Measurements from ENCODE around the gene PDE6D. TPM values are rescaled to one million over a fixed set of nuclear protein-coding genes. Genes with fewer than 3 reads are reported as not detected.

PDE6D gene
- total RNA-seq, 1 donor = 19.2 TPM

- Histone ChIP-seq H3K4me1 (ENCODE audit: insufficient read depth, low read length) (peaks cover 41% of the 10 kb centered on the region), H3K27ac (ENCODE audit: low read depth, low read length) (peak overlapping the region; percentile 90), H3K36me3 (ENCODE audit: insufficient read depth, low read length) (peaks cover 6% of the 10 kb centered on the region), H3K4me3 (ENCODE audit: insufficient read depth, low read length) (no peak overlapping the region), H4K20me1 (ENCODE audit: insufficient read depth, low read length) (peaks cover 10% of the 10 kb centered on the region), H3K9me3 (ENCODE audit: low read depth, low read length) (no peaks in the 10 kb centered on the region), H2AFZ (ENCODE audit: low read length) (peak overlapping the region; percentile 79), H3K79me2 (ENCODE audit: insufficient read depth, low read length) (peaks cover 7% of the 10 kb centered on the region), H3K27me3 (ENCODE audit: insufficient read depth, low read length) (no peaks in the 10 kb centered on the region), H3K4me2 (ENCODE audit: insufficient read depth, low read length) (peak overlapping the region; percentile 49)
- DNase-seq (ENCODE audit: insufficient read length, low spot score, missing footprints) = peak; percentile 95
- no peak for TF ChIP-seq CTCF (IDR thresholded peaks at IDR 0.05; ENCODE audit: extremely low read depth, low read depth, low read length)
Observed at GRCh38 chr2:231717281-231718171, 63.6 kb downstream of the PDE6D start.

- Histone ChIP-seq H4K20me1 (ENCODE audit: insufficient read depth, low read length) (peaks cover 18% of the 10 kb centered on the region), H3K4me2 (ENCODE audit: insufficient read depth, low read length) (peak overlapping the region; percentile 52), H3K27ac (ENCODE audit: low read depth, low read length) (peak overlapping the region; percentile 90), H3K9me3 (ENCODE audit: low read depth, low read length) (no peaks in the 10 kb centered on the region), H3K27me3 (ENCODE audit: insufficient read depth, low read length) (no peaks in the 10 kb centered on the region), H2AFZ (ENCODE audit: low read length) (peak overlapping the region; percentile 82), H3K4me1 (ENCODE audit: insufficient read depth, low read length) (peaks cover 47% of the 10 kb centered on the region), H3K36me3 (ENCODE audit: insufficient read depth, low read length) (peaks cover 13% of the 10 kb centered on the region), H3K4me3 (ENCODE audit: insufficient read depth, low read length) (peak overlapping the region; percentile 34), H3K79me2 (ENCODE audit: insufficient read depth, low read length) (peaks cover 14% of the 10 kb centered on the region)
- DNase-seq (ENCODE audit: insufficient read length, low spot score, missing footprints) = peak; percentile 90
- TF ChIP-seq CTCF (IDR thresholded peaks at IDR 0.05; ENCODE audit: extremely low read depth, low read depth, low read length) = no peak
Observed at GRCh38 chr2:231716666-231717280, 64.3 kb downstream of the PDE6D start.

- H3K9me3 ChIP-seq (ENCODE audit: low read depth, low read length) = no peaks in the 10 kb centered on the region
- H3K4me2 ChIP-seq (ENCODE audit: insufficient read depth, low read length) = peak overlapping the region; percentile 52
- H4K20me1 ChIP-seq (ENCODE audit: insufficient read depth, low read length) = peaks cover 24% of the 10 kb centered on the region
- peak overlapping the region; percentile 90 for H3K27ac ChIP-seq (ENCODE audit: low read depth, low read length)
- DNase-seq (ENCODE audit: insufficient read length, low spot score, missing footprints) = peak; percentile 88
- peak overlapping the region; percentile 82 for H2AFZ ChIP-seq (ENCODE audit: low read length)
- peaks cover 53% of the 10 kb centered on the region for H3K4me1 ChIP-seq (ENCODE audit: insufficient read depth, low read length)
- H3K36me3 ChIP-seq (ENCODE audit: insufficient read depth, low read length) = peaks cover 18% of the 10 kb centered on the region
- no peaks in the 10 kb centered on the region for H3K27me3 ChIP-seq (ENCODE audit: insufficient read depth, low read length)
- H3K79me2 ChIP-seq (ENCODE audit: insufficient read depth, low read length) = peaks cover 21% of the 10 kb centered on the region
- no peak for TF ChIP-seq CTCF (IDR thresholded peaks at IDR 0.05; ENCODE audit: extremely low read depth, low read depth, low read length)
- H3K4me3 ChIP-seq (ENCODE audit: insufficient read depth, low read length) = peak overlapping the region; percentile 34
Observed at GRCh38 chr2:231715988-231716616, 65.0 kb downstream of the PDE6D start.

GRCh38 chr2:231715499-231715837 is 65.6 kb downstream of the PDE6D start:
- H3K27ac ChIP-seq (ENCODE audit: low read depth, low read length) = peak overlapping the region; percentile 90
- no peaks in the 10 kb centered on the region for H3K9me3 ChIP-seq (ENCODE audit: low read depth, low read length)
- H3K36me3 ChIP-seq (ENCODE audit: insufficient read depth, low read length) = peaks cover 18% of the 10 kb centered on the region
- no peaks in the 10 kb centered on the region for H3K27me3 ChIP-seq (ENCODE audit: insufficient read depth, low read length)
- TF ChIP-seq CTCF (IDR thresholded peaks at IDR 0.05; ENCODE audit: extremely low read depth, low read depth, low read length) = peak; percentile 8
- H3K4me2 ChIP-seq (ENCODE audit: insufficient read depth, low read length) = peak overlapping the region; percentile 52
- peaks cover 53% of the 10 kb centered on the region for H3K4me1 ChIP-seq (ENCODE audit: insufficient read depth, low read length)
- no peak overlapping the region for H2AFZ ChIP-seq (ENCODE audit: low read length)
- peaks cover 28% of the 10 kb centered on the region for H3K79me2 ChIP-seq (ENCODE audit: insufficient read depth, low read length)
- DNase-seq (ENCODE audit: insufficient read length, low spot score, missing footprints) = no peak
- peak overlapping the region; percentile 21 for H3K4me3 ChIP-seq (ENCODE audit: insufficient read depth, low read length)
- peaks cover 31% of the 10 kb centered on the region for H4K20me1 ChIP-seq (ENCODE audit: insufficient read depth, low read length)
